H1 (cell line): ENCODE results near the gene NR2F1-AS1. TPM values are rescaled to one million over a fixed set of nuclear protein-coding genes. Genes with fewer than 3 reads are reported as not detected.
A peak's percentile ranks its signal among the peaks of the same experiment; 100 is the strongest.

Source experiments
- CTCF ChIA-PET: fragments of 300-600 bp; sonication (Branson Sonifier 250); formaldehyde crosslinking; loops from one replicate; lab custom pipeline; 2021; ENCODE audit not compliant: partially characterized antibody; lab: Charles Lee
- POLR2A ChIA-PET: fragments of 300-600 bp; sonication (Branson Sonifier 250); formaldehyde crosslinking; loops from one replicate; lab custom pipeline; 2021; ENCODE audit warnings: inconsistent platforms; ENCODE audit not compliant: partially characterized antibody; lab: Charles Lee
- DNase-seq, 2 experiments: peaks; one replicate each; pipeline versions ENCODE4 v3.0.0 to v3.0.0-alpha.2; 2010 to 2022; ENCODE audit warnings: low spot score in 2 of 2, low read depth in 1 of 2, mixed read lengths in 1 of 2
- FAIRE-seq: peaks from 2 replicates; lab custom pipeline; 2011; peaks lifted over from hg19 to GRCh38; lab: Jason Lieb, UNC
- H2AFZ ChIP-seq: 2 replicates; pipeline ENCODE4 v1.8.1; 2012; ENCODE audit warnings: low read length, inconsistent platforms
- H2AK5ac ChIP-seq: 2 replicates; pipeline ENCODE4 v1.6.1; 2013; ENCODE audit warnings: low read depth, low read length
- H2BK120ac ChIP-seq: replicated peaks from 2 replicates; pipeline ENCODE3; 2013; ENCODE audit warnings: low read depth, low read length, inconsistent platforms
- H2BK12ac ChIP-seq: 2 replicates; pipeline ENCODE4 v1.6.1; 2013; ENCODE audit warnings: low read depth, low read length
- H2BK15ac ChIP-seq: 2 replicates; pipeline ENCODE4 v1.6.1; 2013; ENCODE audit warnings: low read length
- H2BK20ac ChIP-seq: 2 replicates; pipeline ENCODE4 v1.6.1; 2013; ENCODE audit warnings: low read length
- H2BK5ac ChIP-seq: 2 replicates; pipeline ENCODE4 v1.6.1; 2013; ENCODE audit warnings: low read depth, low read length
- H3K14ac ChIP-seq: 2 replicates; pipeline ENCODE4 v1.6.1; 2013; ENCODE audit warnings: inconsistent platforms; ENCODE audit not compliant: insufficient read length
- H3K18ac ChIP-seq: 2 replicates; pipeline ENCODE4 v1.6.1; 2013; ENCODE audit warnings: low read length; ENCODE audit errors: extremely low read depth
- H3K23ac ChIP-seq: 2 replicates; pipeline ENCODE4 v1.6.1; 2013; ENCODE audit warnings: inconsistent platforms; ENCODE audit not compliant: insufficient read length
- H3K23me2 ChIP-seq: 2 replicates; pipeline ENCODE4 v1.6.1; 2013; ENCODE audit warnings: low read depth, low read length
- H3K27ac ChIP-seq: 2 replicates; pipeline ENCODE4 v1.6.1; 2011; ENCODE audit warnings: low read depth, low read length, inconsistent platforms
- H3K27me3 ChIP-seq, 4 experiments: replicated peaks in 1 of 4; 1 replicate in 1 of 4; 2 replicates in 3 of 4; pipeline versions ENCODE4 v1.6.1 to v1.8.1; 2011 to 2013; ENCODE audit warnings: low read length in 3 of 4, mild to moderate bottlenecking in 3 of 4, inconsistent platforms in 2 of 4, mixed read lengths in 2 of 4, moderate library complexity in 1 of 4; ENCODE audit not compliant: control insufficient read depth in 3 of 4, insufficient read depth in 3 of 4; ENCODE audit errors: extremely low read depth in 1 of 4
- H3K36me3 ChIP-seq, 4 experiments: 2 replicates each; pipeline versions ENCODE4 v1.6.1 to v1.8.1; 2011 to 2013; ENCODE audit warnings: mild to moderate bottlenecking in 4 of 4, low read length in 3 of 4, moderate library complexity in 2 of 4, control low read depth in 1 of 4, inconsistent platforms in 1 of 4; ENCODE audit not compliant: insufficient read depth in 4 of 4, control insufficient read depth in 2 of 4
- H3K4ac ChIP-seq: replicated peaks from 2 replicates; pipeline ENCODE3; 2013; ENCODE audit warnings: low read length, low read depth, mixed read lengths, inconsistent platforms; ENCODE audit not compliant: insufficient read length
- H3K4me1 ChIP-seq, 4 experiments: replicated peaks in 1 of 4; 1 replicate in 1 of 4; 2 replicates in 3 of 4; pipeline versions ENCODE4 v1.6.1 to v1.8.1; 2011 to 2013; ENCODE audit warnings: low read length in 3 of 4, inconsistent platforms in 2 of 4, mixed read lengths in 1 of 4; ENCODE audit not compliant: insufficient read depth in 4 of 4, control insufficient read depth in 3 of 4
- H3K4me2 ChIP-seq, 2 experiments: 2 replicates each; pipeline versions ENCODE4 v1.6.1 to v1.8.1; 2011 to 2013; ENCODE audit warnings: low read depth in 2 of 2, low read length in 2 of 2, control low read depth in 1 of 2, inconsistent platforms in 1 of 2, mild to moderate bottlenecking in 1 of 2; ENCODE audit not compliant: insufficient read depth in 1 of 2
- H3K4me3 ChIP-seq, 4 experiments: fragments of 200-600, 300-600 bp in 1 of 4; sonication (generic), shearing (Covaris generic), sonication (Bioruptor Twin) in 1 of 4; 2 replicates each; pipeline versions ENCODE4 v1.5.1 to v1.8.1; 2011 to 2016; ENCODE audit warnings: low read length in 4 of 4, low read depth in 3 of 4, control low read depth in 2 of 4, inconsistent platforms in 2 of 4, mild to moderate bottlenecking in 2 of 4, mixed read lengths in 1 of 4, moderate library complexity in 1 of 4; ENCODE audit not compliant: insufficient read depth in 2 of 4; ENCODE audit errors: extremely low read depth in 1 of 4
- H3K56ac ChIP-seq: replicated peaks from 2 replicates; pipeline ENCODE3; 2013; ENCODE audit warnings: low read depth, mild to moderate bottlenecking, mixed read lengths, low read length, inconsistent platforms; ENCODE audit not compliant: insufficient read length
- H3K79me1 ChIP-seq: 2 replicates; pipeline ENCODE4 v1.6.1; 2013; ENCODE audit warnings: low read depth, low read length, control low read depth
- H3K79me2 ChIP-seq, 2 experiments: 2 replicates each; pipeline versions ENCODE4 v1.6.1 to v1.8.1; 2012 to 2013; ENCODE audit warnings: low read length in 2 of 2, mild to moderate bottlenecking in 2 of 2, inconsistent platforms in 1 of 2; ENCODE audit not compliant: insufficient read depth in 2 of 2, control insufficient read depth in 1 of 2
- H3K9ac ChIP-seq, 4 experiments: replicated peaks in 1 of 4; 1 replicate in 1 of 4; 2 replicates in 3 of 4; pipeline versions ENCODE4 v1.6.1 to v1.8.1; 2011 to 2013; ENCODE audit warnings: low read depth in 3 of 4, low read length in 3 of 4, control low read depth in 2 of 4, mild to moderate bottlenecking in 2 of 4, moderate library complexity in 2 of 4, inconsistent platforms in 1 of 4; ENCODE audit errors: extremely low read depth in 1 of 4
- H3K9me3 ChIP-seq, 2 experiments: 2 replicates each; pipeline versions ENCODE4 v1.6.1 to v1.8.1; 2012 to 2013; ENCODE audit warnings: mild to moderate bottlenecking in 2 of 2, moderate library complexity in 2 of 2, control low read depth in 1 of 2, inconsistent platforms in 1 of 2, low read depth in 1 of 2, low read length in 1 of 2, mixed read lengths in 1 of 2; ENCODE audit not compliant: insufficient read depth in 2 of 2
- H4K20me1 ChIP-seq, 2 experiments: replicated peaks in 1 of 2; 2 replicates each; pipeline versions ENCODE3 to v1.8.1; 2011 to 2013; ENCODE audit warnings: inconsistent platforms in 2 of 2, low read length in 2 of 2, mild to moderate bottlenecking in 1 of 2; ENCODE audit not compliant: insufficient read depth in 2 of 2, control insufficient read depth in 1 of 2
- H4K5ac ChIP-seq: 2 replicates; pipeline ENCODE4 v1.6.1; 2013; ENCODE audit warnings: low read length, low read depth, mixed read lengths, inconsistent platforms; ENCODE audit not compliant: insufficient read length
- H4K8ac ChIP-seq: 2 replicates; pipeline ENCODE4 v1.8.0; 2013; ENCODE audit warnings: mild to moderate bottlenecking, moderate library complexity, low read length, inconsistent platforms; ENCODE audit not compliant: insufficient read depth; ENCODE audit errors: extremely low read depth
- H4K91ac ChIP-seq: replicated peaks from 2 replicates; pipeline ENCODE3; 2013; ENCODE audit warnings: low read length, mixed read lengths, inconsistent platforms; ENCODE audit not compliant: insufficient read length
- BRCA1 ChIP-seq: IDR thresholded peaks from 2 replicates; pipeline ENCODE4 v1.6.1; 2012; ENCODE audit warnings: low read depth, low read length, improper control_type of control experiment
- CBX8 ChIP-seq: fragments of 300-800, 300-1000 bp; sonication (generic); IDR thresholded peaks from 2 replicates; pipeline ENCODE4 v1.7.1; 2016; ENCODE audit warnings: low read depth, low read length, borderline replicate concordance
- CHD1 ChIP-seq: IDR thresholded peaks from 2 replicates; pipeline ENCODE4 v1.6.1; 2012; ENCODE audit warnings: low read depth, low read length, improper control_type of control experiment
- CHD2 ChIP-seq: IDR thresholded peaks from 2 replicates; pipeline ENCODE4 v1.6.1; 2012; ENCODE audit warnings: low read length, improper control_type of control experiment
- HDAC2 ChIP-seq, 2 experiments: fragments of 300-600 bp in 1 of 2; sonication (generic) in 1 of 2; IDR thresholded peaks; 2 replicates each; pipeline ENCODE4 v1.6.1; 2011 to 2012; ENCODE audit warnings: low read depth in 2 of 2, low read length in 2 of 2, mild to moderate bottlenecking in 2 of 2, moderate library complexity in 2 of 2, borderline replicate concordance in 1 of 2, inconsistent platforms in 1 of 2
- JUN ChIP-seq: IDR thresholded peaks from 2 replicates; pipeline ENCODE4 v1.6.1; 2011; ENCODE audit warnings: low read depth, mild to moderate bottlenecking, improper control_type of control experiment, low read length
- MAFK ChIP-seq: IDR thresholded peaks from 2 replicates; pipeline ENCODE4 v1.6.1; 2012; ENCODE audit warnings: low read depth, mild to moderate bottlenecking, improper control_type of control experiment, low read length
- NANOG ChIP-seq: IDR thresholded peaks from 2 replicates; pipeline ENCODE4 v1.6.1; 2011; ENCODE audit warnings: low read length, low read depth, mild to moderate bottlenecking, inconsistent platforms; ENCODE audit not compliant: insufficient read depth, poor library complexity, severe bottlenecking
- POLR2AphosphoS5 ChIP-seq: IDR thresholded peaks from 2 replicates; pipeline ENCODE4 v1.6.1; 2011; ENCODE audit warnings: low read depth, low read length
- POU5F1 ChIP-seq: IDR thresholded peaks from 2 replicates; pipeline ENCODE4 v1.6.1; 2011; ENCODE audit warnings: low read depth, mild to moderate bottlenecking, low read length, moderate library complexity
- RFX5 ChIP-seq: IDR thresholded peaks from 2 replicates; pipeline ENCODE4 v1.6.1; 2011; ENCODE audit warnings: low read depth, low read length, improper control_type of control experiment, borderline replicate concordance
- RNF2 ChIP-seq: fragments of 200-900, 300-1000 bp; sonication (generic); IDR thresholded peaks from 2 replicates; pipeline ENCODE4 v1.7.1; 2016; ENCODE audit warnings: borderline replicate concordance, low read depth, mild to moderate bottlenecking, antibody characterized with exemption, low read length; ENCODE audit not compliant: poor library complexity, severe bottlenecking; ENCODE audit errors: missing control alignments
- ZNF274 ChIP-seq: IDR thresholded peaks from 2 replicates; pipeline ENCODE4 v1.7.0; 2012; ENCODE audit warnings: low read length, borderline replicate concordance; ENCODE audit errors: extremely low read depth
- WGBS, 2 experiments: shearing (Covaris generic) in 1 of 2; methylation state at CpG; one replicate each; pipeline versions ENCODE4 v1.1.6 to v1.1.7; 2013 to 2015; ENCODE audit warnings: low lambda C conversion rate in 2 of 2, mixed read lengths in 2 of 2, inconsistent platforms in 1 of 2, low coverage in 1 of 2, missing lambda C conversion rate in 1 of 2; ENCODE audit not compliant: insufficient replicate concordance in 2 of 2, insufficient coverage in 1 of 2, insufficient read length in 1 of 2; ENCODE audit errors: extremely low coverage in 1 of 2, missing lambda C conversion rate in 1 of 2; 5-methylcytosine and 5-hydroxymethylcytosine counted together
- polyA plus RNA-seq, 7 experiments: library from polyadenylated mRNA; depleted of rRNA in 3 of 7; stranded (reverse) in 5 of 7; unstranded in 2 of 7; fragments of >200 nt in 5 of 7; fragments of 200-250 nt in 2 of 7; gene quantifications; 1 replicate in 5 of 7; 2 replicates in 1 of 7; 4 replicates in 1 of 7; pipeline versions ENCODE4 v1.2.1 to v1.2.3, GENCODE V29; 2011 to 2013; ENCODE audit warnings: missing spikeins in 2 of 7, mixed read lengths in 2 of 7
- total RNA-seq: library from RNA; stranded (reverse); fragmentation: NEBNext Ultra II Directional; extraction: Animal tissue kit (Norgen Biotek cat#: 25700); gene quantifications from 2 replicates; pipeline ENCODE4 v1.2.1, GENCODE V29; 2021

Gene NR2F1-AS1
- total and polyA plus RNA-seq, 2 of the 8 experiments (the other 6 are each of a cell fraction or from before 2014, with no cell fraction given): 1.6 to 5.6 TPM

DNA sequence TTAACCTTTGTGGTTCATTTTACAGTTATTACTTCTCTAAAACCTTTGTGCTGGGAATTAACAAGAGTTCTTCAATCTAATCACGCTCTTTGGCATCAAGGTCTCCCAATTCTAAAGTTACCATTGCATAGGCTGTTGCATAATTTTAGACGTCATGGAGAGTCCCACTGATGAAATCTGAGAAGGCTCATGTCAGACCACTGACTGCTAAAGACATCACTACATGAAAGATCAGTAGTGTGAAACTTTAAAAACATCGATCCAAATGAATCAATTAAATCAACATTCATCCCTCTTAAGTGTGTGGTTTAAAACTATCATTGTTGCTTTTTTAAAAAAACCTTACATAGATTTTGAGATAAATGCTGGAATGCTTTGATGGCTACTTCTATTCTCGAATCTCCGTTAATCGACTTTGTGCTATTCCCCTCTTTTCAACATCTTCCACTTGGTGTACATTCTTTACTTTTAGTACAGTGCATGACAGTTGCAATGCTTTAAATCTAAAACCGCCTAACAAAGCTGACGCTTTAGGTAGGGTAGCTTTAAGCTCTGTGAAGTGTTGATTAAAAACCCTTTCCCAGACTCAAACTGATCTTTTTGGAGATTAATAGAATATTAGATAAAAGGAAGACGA, 35.6 kb upstream of the NR2F1-AS1 start:
- peaks cover 1 to 11% (median 3%) of the 10 kb centered on the region in 4 experiments; a peak in 5 of 7 replicates for H3K4me1 ChIP-seq
- H3K14ac ChIP-seq: no peak overlapping the region
- no peak overlapping the region for H3K18ac ChIP-seq
- H4K8ac ChIP-seq: no peak overlapping the region
- H2BK5ac ChIP-seq: no peak overlapping the region
- peaks cover 6 to 11% of the 10 kb centered on the region in 2 experiments for H4K20me1 ChIP-seq
- FAIRE-seq: no peak
- no peak overlapping the region for H2BK20ac ChIP-seq
- no peak overlapping the region for H4K91ac ChIP-seq
- H3K23me2 ChIP-seq: peaks cover 8% of the 10 kb centered on the region; the same call in 1 of the 2 replicates
- H3K9me3 ChIP-seq: no peaks in the 10 kb centered on the region
- H2AK5ac ChIP-seq: no peak overlapping the region
- H3K27ac ChIP-seq: no peak overlapping the region
- H3K36me3 ChIP-seq: no peaks in the 10 kb centered on the region
- no peak overlapping the region for H3K4me3 ChIP-seq
- no peak overlapping the region for H2BK15ac ChIP-seq
- H2AFZ ChIP-seq: no peak overlapping the region
- H3K56ac ChIP-seq: no peak overlapping the region
- no peaks in the 10 kb centered on the region for H3K79me2 ChIP-seq
- H3K4me2 ChIP-seq: no peak overlapping the region
- H2BK12ac ChIP-seq: no peak overlapping the region
- no peak overlapping the region for H3K23ac ChIP-seq
- no peak overlapping the region for H4K5ac ChIP-seq
- H3K9ac ChIP-seq: no peak overlapping the region
- ChIA-PET CTCF (interaction anchor here (0.6 to 5.8 kb wide), 2 partner anchors 184 to 472 kb away, joined by 4 to 29 read pairs; no protein-coding TSS in a partner anchor), POLR2A (no interaction called here)
- H3K4ac ChIP-seq: no peak overlapping the region
- peaks cover 49 to 92% (median 73%) of the 10 kb centered on the region in 4 experiments for H3K27me3 ChIP-seq
- no peak overlapping the region for H2BK120ac ChIP-seq
- no peaks in the 10 kb centered on the region for H3K79me1 ChIP-seq
- 38% methylated on average over 9 of the region's 9 CpGs; no CpG with 5 or more reads in 1 of the 2 experiments for WGBS, 2 experiments
- DNase-seq: no peak
- TF ChIP-seq HDAC2 (IDR thresholded peaks at IDR 0.05; ENCODE audit: borderline replicate concordance in 1 of 2, low read depth in 2 of 2, low read length in 2 of 2) (no peak), ZNF274 (no peak), MAFK (no peak), NANOG (no peak), CBX8 (peak; percentile 53; the same call in 1 of the 2 replicates), POLR2AphosphoS5 (no peak), POU5F1 (no peak), RNF2 (no peak), CHD2 (no peak), BRCA1 (no peak), CHD1 (no peak), JUN (no peak), RFX5 (no peak)
